ENCODE measurements around the gene GABRR3.

The GABRR3 gene

DNA sequence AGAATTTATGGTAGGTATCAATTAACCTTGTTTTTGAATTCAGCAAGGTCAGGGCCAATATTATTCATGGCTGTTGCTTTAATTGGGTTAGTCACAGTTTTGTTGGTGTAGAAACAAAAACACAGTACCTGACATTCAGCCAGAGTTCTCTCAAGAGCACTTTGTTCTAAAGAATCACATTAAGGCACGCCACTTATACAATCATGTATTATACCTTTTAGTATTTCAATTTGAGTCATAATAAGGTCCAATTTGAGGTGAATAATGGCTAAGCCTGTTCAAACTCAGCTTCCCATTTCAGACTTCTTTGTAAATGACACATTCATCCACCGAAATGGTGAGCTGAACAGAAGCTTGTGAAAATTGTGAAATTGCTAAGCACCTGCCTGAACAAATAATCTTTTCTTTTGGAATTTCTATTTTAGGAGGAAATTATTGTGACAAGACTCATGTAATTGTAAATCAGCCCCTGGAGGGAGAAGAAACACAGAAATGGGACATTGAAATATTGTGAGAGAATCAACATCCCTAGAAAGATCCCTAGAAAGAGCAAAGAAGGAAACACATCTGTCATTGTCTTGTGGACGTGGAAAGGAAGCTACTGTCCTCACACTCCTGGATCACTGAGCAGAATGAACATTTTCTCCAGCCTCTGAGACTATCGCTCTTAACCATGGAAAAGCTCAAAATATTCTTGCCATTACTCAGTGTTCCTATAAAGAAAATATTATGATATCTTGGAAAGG, 92.1 kb downstream of the GABRR3 start:
- Mint-ChIP-seq H3K36me3 (ENCODE audit: low read depth) (peaks cover 87% of the 10 kb centered on the region), H3K27me3 (no peaks in the 10 kb centered on the region), H3K27ac (peak overlapping the region; percentile 84), H3K4me3 (no peak overlapping the region), H3K4me1 (ENCODE audit: low read depth) (peaks cover 19% of the 10 kb centered on the region), H3K9me3 (no peaks in the 10 kb centered on the region)
- no peak for DNase-seq

DNA sequence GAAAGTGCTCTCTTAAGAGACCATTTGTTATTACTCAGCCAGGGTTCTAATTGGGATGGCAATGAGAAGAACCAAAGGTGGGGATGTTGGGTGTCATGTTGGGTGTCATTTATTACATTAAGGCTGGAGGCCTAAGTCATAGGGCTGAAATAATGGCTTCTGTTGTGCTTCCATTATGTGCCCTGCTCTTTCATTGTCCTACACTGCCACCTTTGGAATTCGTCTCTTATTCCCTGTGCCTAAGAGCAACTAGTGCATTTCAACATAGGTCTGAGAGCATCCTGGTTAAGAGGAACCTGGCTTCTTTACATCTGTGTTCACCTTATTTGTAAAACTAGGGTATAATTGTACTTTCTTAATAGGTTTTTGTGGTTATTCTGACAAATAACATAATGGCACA, 95.1 kb downstream of the GABRR3 start:
- Mint-ChIP-seq H3K27ac (no peak overlapping the region), H3K27me3 (no peaks in the 10 kb centered on the region), H3K9me3 (no peaks in the 10 kb centered on the region), H3K4me1 (ENCODE audit: low read depth) (peaks cover 37% of the 10 kb centered on the region), H3K4me3 (no peak overlapping the region), H3K36me3 (ENCODE audit: low read depth) (peaks cover 85% of the 10 kb centered on the region)
- no peak for DNase-seq

DNA sequence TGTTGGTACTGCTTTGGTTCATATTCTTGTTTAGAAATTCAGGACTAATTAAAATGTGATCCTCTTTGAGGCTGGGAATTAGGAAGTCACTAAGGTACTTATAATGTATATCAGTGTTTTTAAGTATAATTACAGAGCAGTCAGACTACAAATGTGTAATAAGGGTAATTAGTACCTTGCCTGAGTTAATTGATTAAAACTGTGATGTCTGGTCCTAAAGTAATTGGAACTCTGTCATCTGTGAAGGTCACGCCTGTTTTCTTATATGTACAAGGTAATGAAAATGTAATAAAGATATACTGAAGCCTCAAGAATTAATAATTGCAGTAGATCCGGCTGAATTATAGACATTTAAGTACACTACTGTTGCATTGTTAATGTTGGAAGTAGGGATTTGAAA, 95.7 kb downstream of the GABRR3 start:
- peaks cover 81% of the 10 kb centered on the region for H3K36me3 Mint-ChIP-seq (ENCODE audit: low read depth)
- H3K27ac Mint-ChIP-seq = no peak overlapping the region
- no peaks in the 10 kb centered on the region for H3K9me3 Mint-ChIP-seq
- no peak for DNase-seq
- H3K4me1 Mint-ChIP-seq (ENCODE audit: low read depth) = peaks cover 41% of the 10 kb centered on the region
- no peak overlapping the region for H3K4me3 Mint-ChIP-seq
- no peaks in the 10 kb centered on the region for H3K27me3 Mint-ChIP-seq

DNA sequence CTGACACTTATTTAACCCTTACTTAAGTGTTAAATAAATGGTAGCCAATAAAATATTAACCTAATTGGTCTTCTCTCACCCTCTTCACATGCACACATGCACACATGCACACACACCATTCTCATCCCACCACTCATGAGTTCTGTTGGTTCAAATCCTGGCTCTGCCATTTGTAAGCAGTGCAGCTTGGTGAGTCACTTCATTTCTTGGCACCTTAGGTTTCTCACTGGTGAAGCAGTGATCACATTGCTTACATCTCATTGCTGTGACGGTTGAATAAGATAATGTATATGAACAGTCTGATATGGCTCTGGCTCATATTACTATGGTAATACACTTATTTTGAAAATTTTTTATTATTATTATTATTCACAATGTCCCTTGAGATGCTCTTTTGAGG, 96.7 kb downstream of the GABRR3 start:
- Mint-ChIP-seq H3K4me3 (no peak overlapping the region), H3K27ac (no peak overlapping the region), H3K36me3 (ENCODE audit: low read depth) (peaks cover 74% of the 10 kb centered on the region), H3K4me1 (ENCODE audit: low read depth) (peaks cover 39% of the 10 kb centered on the region), H3K9me3 (no peaks in the 10 kb centered on the region), H3K27me3 (no peaks in the 10 kb centered on the region)
- DNase-seq = no peak

DNA sequence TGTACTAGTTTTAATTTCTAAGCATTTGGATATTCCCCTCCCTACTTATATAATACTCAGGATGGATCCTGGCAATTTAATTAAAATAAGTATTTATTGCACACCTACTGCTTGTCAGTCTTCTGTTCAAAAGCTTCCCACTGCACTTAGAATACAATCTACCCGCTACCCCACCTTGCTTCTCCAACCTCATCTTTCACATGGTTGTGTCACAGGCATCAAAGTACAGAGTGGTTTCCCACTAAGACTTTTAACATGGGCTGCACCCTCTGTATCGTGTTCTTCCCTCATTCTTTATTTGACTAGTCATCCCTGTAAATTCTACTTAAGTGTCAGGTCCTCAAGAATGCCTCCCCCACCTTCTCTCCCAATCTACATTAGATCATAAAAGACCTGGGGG, 97.9 kb downstream of the GABRR3 start:
- Mint-ChIP-seq H3K4me1 (ENCODE audit: low read depth) (peaks cover 28% of the 10 kb centered on the region), H3K27ac (no peak overlapping the region), H3K9me3 (no peaks in the 10 kb centered on the region), H3K36me3 (ENCODE audit: low read depth) (peaks cover 62% of the 10 kb centered on the region), H3K27me3 (no peaks in the 10 kb centered on the region), H3K4me3 (no peak overlapping the region)
- no peak for DNase-seq

DNA sequence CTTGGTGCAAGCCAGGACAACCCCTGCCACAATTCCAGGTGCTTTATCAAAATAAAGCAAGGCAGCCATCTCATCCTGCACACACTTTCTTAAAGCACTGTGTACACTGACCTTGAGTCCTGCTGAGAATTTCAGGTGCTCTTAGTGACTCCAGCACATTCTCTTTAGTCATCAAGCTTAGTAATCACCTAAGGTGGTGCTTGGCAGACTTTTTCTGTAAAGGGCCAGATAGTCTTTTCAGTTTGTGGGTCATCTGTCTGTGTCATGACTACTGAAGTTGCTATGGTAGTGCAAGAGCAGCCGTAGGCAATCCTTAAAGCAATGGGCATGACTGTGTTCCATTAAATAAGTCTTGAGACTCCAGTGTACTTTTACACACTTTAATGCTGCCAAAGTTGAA, 99.3 kb downstream of the GABRR3 start:
- no peaks in the 10 kb centered on the region for H3K9me3 Mint-ChIP-seq
- H3K27me3 Mint-ChIP-seq = no peaks in the 10 kb centered on the region
- peaks cover 23% of the 10 kb centered on the region for H3K4me1 Mint-ChIP-seq (ENCODE audit: low read depth)
- H3K36me3 Mint-ChIP-seq (ENCODE audit: low read depth) = peaks cover 55% of the 10 kb centered on the region
- DNase-seq = no peak
- no peak overlapping the region for H3K27ac Mint-ChIP-seq
- no peak overlapping the region for H3K4me3 Mint-ChIP-seq

Measured in activated T-cell treated with anti-CD3 and anti-CD28 coated beads, Interleukin-2, amount 50 U/mL, for 24 hours (primary cell).